ENCODE data around the gene EZH1.

- TF ChIP-seq CTCF (IDR thresholded peaks at IDR 0.05; ENCODE audit: poor library complexity, severe bottlenecking) (no peak), TAF1 (IDR thresholded peaks at IDR 0.05; ENCODE audit: low read depth) (no peak), REST (IDR thresholded peaks at IDR 0.05; ENCODE audit: borderline replicate concordance) (no peak), POLR2AphosphoS5 (IDR thresholded peaks at IDR 0.05) (no peak), EP300 (conservative IDR thresholded peaks at IDR 0.05; ENCODE audit: poor library complexity, severe bottlenecking) (no peak), RAD21 (conservative IDR thresholded peaks at IDR 0.05) (no peak), EZH2 (IDR thresholded peaks at IDR 0.05; ENCODE audit: borderline replicate concordance, insufficient read depth, low read length, poor library complexity, severe bottlenecking) (no peak)
Measured at GRCh38 chr17:42784409-42784808, 39.6 kb upstream of the EZH1 start.
